ENCODE data around the gene ZNF93.

DNA sequence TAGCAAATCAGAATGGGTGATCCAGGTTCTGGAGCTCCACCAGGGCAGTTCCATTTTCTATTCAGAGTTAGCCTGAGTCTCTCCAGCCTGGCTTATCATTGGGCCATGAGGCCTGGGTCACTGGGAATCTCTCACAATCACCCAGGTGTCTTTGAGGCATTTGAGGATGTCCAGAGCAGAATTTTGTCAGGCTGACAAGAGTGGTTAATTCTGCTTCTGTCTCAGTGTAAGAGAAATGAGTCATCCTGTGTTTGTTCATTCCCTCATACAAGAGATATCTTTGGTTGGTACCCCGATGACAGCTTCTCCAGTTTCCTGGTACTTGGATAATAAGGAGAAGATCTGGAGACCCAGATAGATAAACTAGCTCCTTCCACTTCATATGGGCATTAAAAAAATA is 10.4 kb downstream of the ZNF93 start:
- TF ChIP-seq, protein P1, sequence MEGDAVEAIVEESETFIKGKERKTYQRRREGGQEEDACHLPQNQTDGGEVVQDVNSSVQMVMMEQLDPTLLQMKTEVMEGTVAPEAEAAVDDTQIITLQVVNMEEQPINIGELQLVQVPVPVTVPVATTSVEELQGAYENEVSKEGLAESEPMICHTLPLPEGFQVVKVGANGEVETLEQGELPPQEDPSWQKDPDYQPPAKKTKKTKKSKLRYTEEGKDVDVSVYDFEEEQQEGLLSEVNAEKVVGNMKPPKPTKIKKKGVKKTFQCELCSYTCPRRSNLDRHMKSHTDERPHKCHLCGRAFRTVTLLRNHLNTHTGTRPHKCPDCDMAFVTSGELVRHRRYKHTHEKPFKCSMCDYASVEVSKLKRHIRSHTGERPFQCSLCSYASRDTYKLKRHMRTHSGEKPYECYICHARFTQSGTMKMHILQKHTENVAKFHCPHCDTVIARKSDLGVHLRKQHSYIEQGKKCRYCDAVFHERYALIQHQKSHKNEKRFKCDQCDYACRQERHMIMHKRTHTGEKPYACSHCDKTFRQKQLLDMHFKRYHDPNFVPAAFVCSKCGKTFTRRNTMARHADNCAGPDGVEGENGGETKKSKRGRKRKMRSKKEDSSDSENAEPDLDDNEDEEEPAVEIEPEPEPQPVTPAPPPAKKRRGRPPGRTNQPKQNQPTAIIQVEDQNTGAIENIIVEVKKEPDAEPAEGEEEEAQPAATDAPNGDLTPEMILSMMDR (IDR thresholded peaks at IDR 0.05) = no peak
- TF ChIP-seq POLR2A (IDR thresholded peaks at IDR 0.05) (no peak), POLR2AphosphoS5 (IDR thresholded peaks at IDR 0.05) (no peak)
